ENCODE data around the gene SAE1. TPM values are rescaled to one million over a fixed set of nuclear protein-coding genes. Genes with fewer than 3 reads are reported as not detected.

Gene SAE1
- total RNA-seq, 2 donors from 2014 or later = 48.4 to 73.0 TPM

- TF ChIP-seq, protein P1, sequence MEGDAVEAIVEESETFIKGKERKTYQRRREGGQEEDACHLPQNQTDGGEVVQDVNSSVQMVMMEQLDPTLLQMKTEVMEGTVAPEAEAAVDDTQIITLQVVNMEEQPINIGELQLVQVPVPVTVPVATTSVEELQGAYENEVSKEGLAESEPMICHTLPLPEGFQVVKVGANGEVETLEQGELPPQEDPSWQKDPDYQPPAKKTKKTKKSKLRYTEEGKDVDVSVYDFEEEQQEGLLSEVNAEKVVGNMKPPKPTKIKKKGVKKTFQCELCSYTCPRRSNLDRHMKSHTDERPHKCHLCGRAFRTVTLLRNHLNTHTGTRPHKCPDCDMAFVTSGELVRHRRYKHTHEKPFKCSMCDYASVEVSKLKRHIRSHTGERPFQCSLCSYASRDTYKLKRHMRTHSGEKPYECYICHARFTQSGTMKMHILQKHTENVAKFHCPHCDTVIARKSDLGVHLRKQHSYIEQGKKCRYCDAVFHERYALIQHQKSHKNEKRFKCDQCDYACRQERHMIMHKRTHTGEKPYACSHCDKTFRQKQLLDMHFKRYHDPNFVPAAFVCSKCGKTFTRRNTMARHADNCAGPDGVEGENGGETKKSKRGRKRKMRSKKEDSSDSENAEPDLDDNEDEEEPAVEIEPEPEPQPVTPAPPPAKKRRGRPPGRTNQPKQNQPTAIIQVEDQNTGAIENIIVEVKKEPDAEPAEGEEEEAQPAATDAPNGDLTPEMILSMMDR (IDR thresholded peaks at IDR 0.05) = no peak
- peak; percentile 45 for TF ChIP-seq POLR2AphosphoS5 (IDR thresholded peaks at IDR 0.05)
- TF ChIP-seq POLR2A (IDR thresholded peaks at IDR 0.05) = peak; percentile 69
- peaks cover 12% of the 10 kb centered on the region for H3K4me1 ChIP-seq (replicated peaks)
- no peaks in the 10 kb centered on the region for H3K9me3 ChIP-seq
- no peaks in the 10 kb centered on the region for H3K36me3 ChIP-seq
- DNase-seq (ENCODE audit: low spot score) = peak; percentile 80
- H3K27ac ChIP-seq = peak overlapping the region; percentile 98 to 99
- intact Hi-C loops (cut with DNase I) = no loop called here
- peak overlapping the region; percentile 32 to 45 for H3K4me3 ChIP-seq
- no peaks in the 10 kb centered on the region for H3K27me3 ChIP-seq (replicated peaks; ENCODE audit: insufficient read depth)
- 7% methylated on average over 27 of the region's 27 CpGs for WGBS
Observed at GRCh38 chr19:47227352-47228167, 96.9 kb downstream of the SAE1 start.

DNA sequence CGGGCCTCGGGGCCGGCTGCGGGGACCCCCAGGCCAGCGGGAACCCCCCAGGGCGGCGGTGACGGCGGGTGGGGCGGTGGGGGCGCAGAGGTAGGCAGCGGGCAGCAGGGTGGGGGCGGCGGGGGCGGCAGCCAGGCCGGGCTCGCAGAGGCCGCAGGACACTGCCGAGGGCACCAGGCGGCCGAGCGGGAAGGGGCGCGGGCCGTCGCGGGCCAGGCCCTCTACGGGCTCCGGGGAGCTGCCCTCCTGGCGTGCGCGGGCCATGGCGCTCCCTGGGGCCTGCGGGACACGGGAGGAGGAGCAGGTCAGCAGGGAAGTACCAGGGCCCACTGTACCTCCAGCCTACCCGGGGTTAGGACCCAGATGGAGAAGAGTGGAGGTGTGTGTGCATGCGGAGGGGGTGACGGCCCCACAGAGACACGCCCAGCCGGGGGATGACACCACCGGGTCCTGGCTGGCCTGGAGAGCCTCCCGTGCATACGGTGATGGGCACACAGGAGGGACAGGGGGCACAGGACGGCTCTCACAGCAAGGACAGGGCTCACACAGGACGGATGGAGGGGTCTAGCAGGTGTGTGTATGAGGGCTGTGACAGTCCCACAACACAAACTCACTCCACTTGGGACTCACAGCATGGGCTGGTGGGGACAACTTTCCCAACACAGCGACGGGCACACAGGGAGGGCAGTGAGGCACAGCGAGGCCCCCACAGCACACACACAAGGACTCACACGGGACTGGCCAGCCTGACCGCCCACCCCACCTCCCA lies 97.7 kb downstream of the SAE1 start:
- WGBS = 5% methylated on average over 48 of the region's 50 CpGs
- intact Hi-C loops (cut with DNase I) = no loop called here
- Histone ChIP-seq H3K36me3 (no peaks in the 10 kb centered on the region), H3K4me1 (replicated peaks) (peaks cover 12% of the 10 kb centered on the region), H3K4me3 (peak overlapping the region; percentile 32 to 45), H3K27me3 (replicated peaks; ENCODE audit: insufficient read depth) (no peaks in the 10 kb centered on the region), H3K27ac (peak overlapping the region; percentile 98 to 99), H3K9me3 (no peaks in the 10 kb centered on the region)
- TF ChIP-seq, protein P1 (IDR thresholded peaks at IDR 0.05) = no peak
- TF ChIP-seq POLR2AphosphoS5 (IDR thresholded peaks at IDR 0.05) = no peak
- TF ChIP-seq POLR2A (IDR thresholded peaks at IDR 0.05) = no peak
- DNase-seq (ENCODE audit: low spot score) = no peak

DNA sequence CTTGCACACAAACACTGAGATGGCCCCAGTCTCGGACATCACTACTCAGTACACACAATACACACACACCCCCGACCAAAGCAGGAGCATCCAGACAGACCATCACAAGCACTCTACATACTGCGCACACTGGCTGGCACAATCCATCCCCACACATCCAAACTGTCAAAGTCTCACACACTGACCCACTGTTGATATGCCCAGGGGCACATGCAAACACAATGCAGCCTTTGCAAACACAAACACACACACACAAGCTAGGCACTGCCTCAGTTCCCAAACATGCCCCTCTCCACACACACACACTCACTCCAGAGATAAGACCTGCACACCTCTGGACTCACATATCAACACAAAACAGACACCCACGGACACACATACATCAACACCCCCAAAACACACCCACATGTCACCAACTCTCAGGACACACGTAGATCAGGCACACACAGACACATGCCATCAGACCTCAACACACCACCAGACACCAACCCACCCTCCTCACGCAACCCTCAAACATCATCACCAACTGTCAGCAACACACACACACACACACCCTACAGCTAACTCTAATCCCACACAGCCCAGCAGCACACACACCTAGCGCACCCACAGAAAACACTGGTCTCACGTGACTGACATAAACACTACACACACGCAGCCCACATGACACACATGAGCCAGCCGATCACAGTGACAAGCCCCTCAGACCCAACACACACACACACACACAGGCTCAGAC lies 98.5 kb downstream of the SAE1 start:
- Histone ChIP-seq H3K27me3 (replicated peaks; ENCODE audit: insufficient read depth) (no peaks in the 10 kb centered on the region), H3K4me1 (replicated peaks) (peaks cover 12% of the 10 kb centered on the region), H3K27ac (peak overlapping the region; percentile 98 to 99), H3K9me3 (no peaks in the 10 kb centered on the region), H3K4me3 (peak overlapping the region in 1 of 2 donors; percentile 85), H3K36me3 (no peaks in the 10 kb centered on the region)
- TF ChIP-seq, protein P1 (IDR thresholded peaks at IDR 0.05) = no peak
- TF ChIP-seq POLR2A (IDR thresholded peaks at IDR 0.05) (no peak), POLR2AphosphoS5 (IDR thresholded peaks at IDR 0.05) (no peak)
- 34% methylated on average over 10 of the region's 10 CpGs for WGBS
- DNase-seq (ENCODE audit: low spot score) = no peak
- intact Hi-C loops (cut with DNase I) = no loop called here

DNA sequence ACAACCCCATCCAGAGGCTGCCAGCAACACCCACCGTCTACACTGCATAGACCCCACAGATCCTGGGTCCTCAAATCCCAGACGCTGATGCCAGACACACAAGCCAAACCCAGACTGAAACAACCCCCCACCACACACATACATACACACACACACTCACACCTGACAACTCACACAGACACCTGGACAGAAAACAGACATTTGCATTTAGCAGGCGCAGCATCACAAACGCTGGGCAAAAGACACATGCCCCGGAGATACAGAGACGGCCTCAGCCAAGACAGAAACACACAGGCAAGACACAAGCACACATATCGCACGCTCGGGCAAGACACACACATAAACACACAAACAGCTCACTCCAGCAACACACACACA lies 99.0 kb downstream of the SAE1 start:
- no peaks in the 10 kb centered on the region for H3K9me3 ChIP-seq
- peak overlapping the region; percentile 76 to 85 for H3K4me3 ChIP-seq
- peak overlapping the region; percentile 84 to 99 for H3K27ac ChIP-seq
- no peaks in the 10 kb centered on the region for H3K27me3 ChIP-seq (replicated peaks; ENCODE audit: insufficient read depth)
- no peaks in the 10 kb centered on the region for H3K36me3 ChIP-seq
- peaks cover 12% of the 10 kb centered on the region for H3K4me1 ChIP-seq (replicated peaks)
- WGBS = 11% methylated on average over 9 of the region's 9 CpGs
- TF ChIP-seq, protein P1 (IDR thresholded peaks at IDR 0.05) = no peak
- TF ChIP-seq POLR2AphosphoS5 (IDR thresholded peaks at IDR 0.05) = no peak
- TF ChIP-seq POLR2A (IDR thresholded peaks at IDR 0.05) = no peak
- intact Hi-C loops (cut with DNase I) = no loop called here
- DNase-seq (ENCODE audit: low spot score) = no peak
